Natural killer cell (primary cell): ENCODE measurements around the gene SHANK2. TPM values are rescaled to one million over a fixed set of nuclear protein-coding genes. Genes with fewer than 3 reads are reported as not detected.

Experiments
- ATAC-seq, 3 donors: fragments of 150-1000 bp in 2 of 3; fragments of 200-7000 bp in 1 of 3; cut with Tn5 transposase; 1 replicate in 1 of 3; 2 replicates in 2 of 3; pipeline ENCODE4 v1.10.0; 2021; ENCODE audit warnings: mild to moderate bottlenecking in 2 of 3, moderate library complexity in 2 of 3
- DNase-seq, 2 donors: peaks; one replicate each; pipeline versions ENCODE4 v3.0.0 to v3.0.0-alpha.2; 2013 to 2021; ENCODE audit warnings: mixed read lengths in 1 of 2
- H3K27ac ChIP-seq: one replicate; pipeline ENCODE4 v1.5.1; 2013; ENCODE audit warnings: mild to moderate bottlenecking, low read length
- H3K27me3 ChIP-seq: one replicate; pipeline ENCODE4 v1.6.1; 2013; ENCODE audit warnings: low read length; ENCODE audit not compliant: control insufficient read depth, insufficient read depth
- H3K36me3 ChIP-seq: one replicate; pipeline ENCODE4 v1.6.1; 2013; ENCODE audit warnings: low read length; ENCODE audit not compliant: control insufficient read depth, insufficient read depth
- H3K4me1 ChIP-seq: one replicate; pipeline ENCODE4 v1.6.1; 2013; ENCODE audit warnings: low read length; ENCODE audit not compliant: control insufficient read depth, insufficient read depth
- H3K4me3 ChIP-seq: one replicate; pipeline ENCODE4 v1.5.1; 2013; ENCODE audit warnings: low read length
- H3K9me3 ChIP-seq: one replicate; pipeline ENCODE4 v1.6.1; 2013; ENCODE audit warnings: low read length; ENCODE audit not compliant: control insufficient read depth, insufficient read depth
- H3K27ac Mint-ChIP-seq, 2 donors: one replicate each; pipeline ENCODE4 v1.8.0; 2022; ENCODE audit warnings: mild to moderate bottlenecking in 2 of 2, mixed read lengths in 2 of 2, moderate library complexity in 1 of 2
- H3K27me3 Mint-ChIP-seq, 2 donors: one replicate each; pipeline ENCODE4 v1.8.0; 2022; ENCODE audit warnings: low read depth in 2 of 2, mixed read lengths in 2 of 2
- H3K36me3 Mint-ChIP-seq: one replicate; pipeline ENCODE4 v1.8.0; 2022; ENCODE audit warnings: mixed read lengths
- H3K4me1 Mint-ChIP-seq, 2 donors: one replicate each; pipeline ENCODE4 v1.8.0; 2022; ENCODE audit warnings: mixed read lengths in 2 of 2
- H3K4me3 Mint-ChIP-seq: one replicate; pipeline ENCODE4 v1.8.0; 2022; ENCODE audit warnings: mild to moderate bottlenecking, moderate library complexity, mixed read lengths
- H3K9me3 Mint-ChIP-seq, 2 donors: one replicate each; pipeline ENCODE4 v1.8.0; 2022; ENCODE audit warnings: mixed read lengths in 2 of 2
- CTCF ChIP-seq: fragments of 200-600 bp; IDR thresholded peaks from one replicate; pipeline ENCODE4 v1.8.0; 2022; ENCODE audit warnings: antibody characterized with exemption
- WGBS: methylation state at CpG from one replicate; pipeline ENCODE4 v1.1.7; 2013; ENCODE audit warnings: missing lambda C conversion rate; ENCODE audit not compliant: insufficient coverage; 5-methylcytosine and 5-hydroxymethylcytosine counted together
- intact Hi-C: fragments of 100-400 bp; cut with micrococcal nuclease; formaldehyde crosslinking; loops from one replicate; pipeline ENCODE4 v1.14.2; 2022
- total RNA-seq, 4 donors: library from RNA; stranded (reverse); fragments of 120-200 nt in 1 of 4; gene quantifications; one replicate each; pipeline versions ENCODE4 v1.2.3 to v1.2.4, GENCODE V29; 2013 to 2022

SHANK2 gene
- total RNA-seq, 3 donors from 2014 or later (not counting 1 experiment from before 2014, with no cell fraction given): 4.9 TPM; not detected in 2

- H3K27me3 ChIP-seq: no peaks in the 10 kb centered on the region
- no peaks in the 10 kb centered on the region for H3K4me1 ChIP-seq
- H3K27me3 Mint-ChIP-seq: peaks cover 0 to 3% of the 10 kb centered on the region in 2 donors
- intact Hi-C loops: no loop called here
- H3K4me3 Mint-ChIP-seq: no peak overlapping the region
- ATAC-seq (no peak), DNase-seq (no peak)
- no peaks in the 10 kb centered on the region for H3K36me3 ChIP-seq
- WGBS: 73% methylated on average over 14 of the region's 15 CpGs
- TF ChIP-seq CTCF: no peak
- H3K9me3 ChIP-seq: no peaks in the 10 kb centered on the region
- no peaks in the 10 kb centered on the region for H3K36me3 Mint-ChIP-seq
- no peak overlapping the region for H3K27ac Mint-ChIP-seq
- no peaks in the 10 kb centered on the region for H3K4me1 Mint-ChIP-seq
- H3K27ac ChIP-seq: no peak overlapping the region
- no peak overlapping the region for H3K4me3 ChIP-seq
- no peaks in the 10 kb centered on the region for H3K9me3 Mint-ChIP-seq
Observed at GRCh38 chr11:71282581-71283351, 30.4 kb upstream of the SHANK2 start.

GRCh38 chr11:71281831-71282230, 29.5 kb upstream of the SHANK2 start:
- no peaks in the 10 kb centered on the region for H3K36me3 ChIP-seq

GRCh38 chr11:71281204-71281603, 28.8 kb upstream of the SHANK2 start:
- Mint-ChIP-seq H3K27me3 (peaks cover 0 to 7% of the 10 kb centered on the region in 2 donors), H3K36me3 (no peaks in the 10 kb centered on the region), H3K27ac (no peak overlapping the region), H3K9me3 (no peaks in the 10 kb centered on the region), H3K4me3 (no peak overlapping the region), H3K4me1 (no peaks in the 10 kb centered on the region)
- Histone ChIP-seq H3K9me3 (no peaks in the 10 kb centered on the region), H3K4me3 (no peak overlapping the region), H3K36me3 (no peaks in the 10 kb centered on the region), H3K4me1 (no peaks in the 10 kb centered on the region), H3K27ac (no peak overlapping the region), H3K27me3 (no peaks in the 10 kb centered on the region)
- ATAC-seq (no peak), DNase-seq (no peak)
- WGBS: 86% methylated on average over 3 of the region's 3 CpGs
- no peak for TF ChIP-seq CTCF
- intact Hi-C loops: no loop called here

More at GRCh38 chr11:71281831-71282230, 29.5 kb upstream of the SHANK2 start:
- Mint-ChIP-seq H3K27ac (no peak overlapping the region), H3K4me3 (no peak overlapping the region), H3K27me3 (peaks cover 0 to 6% of the 10 kb centered on the region in 2 donors), H3K36me3 (no peaks in the 10 kb centered on the region), H3K4me1 (no peaks in the 10 kb centered on the region), H3K9me3 (no peaks in the 10 kb centered on the region)
- Histone ChIP-seq H3K27me3 (no peaks in the 10 kb centered on the region), H3K4me1 (no peaks in the 10 kb centered on the region), H3K9me3 (no peaks in the 10 kb centered on the region), H3K27ac (no peak overlapping the region), H3K4me3 (no peak overlapping the region)
- intact Hi-C loops: no loop called here
- DNase-seq (no peak), ATAC-seq (no peak)
- TF ChIP-seq CTCF: no peak
- 91% methylated on average over 7 of the region's 7 CpGs for WGBS
